HG03097 (cell line): ENCODE results near the gene RBFOX1.

Experiments
- ATAC-seq: cut with Tn5 transposase; IDR thresholded peaks from one replicate; pipeline ENCODE4 v1.9.1; 2021; ENCODE audit not compliant: unreplicated experiment, low FRiP score

RBFOX1 gene

DNA sequence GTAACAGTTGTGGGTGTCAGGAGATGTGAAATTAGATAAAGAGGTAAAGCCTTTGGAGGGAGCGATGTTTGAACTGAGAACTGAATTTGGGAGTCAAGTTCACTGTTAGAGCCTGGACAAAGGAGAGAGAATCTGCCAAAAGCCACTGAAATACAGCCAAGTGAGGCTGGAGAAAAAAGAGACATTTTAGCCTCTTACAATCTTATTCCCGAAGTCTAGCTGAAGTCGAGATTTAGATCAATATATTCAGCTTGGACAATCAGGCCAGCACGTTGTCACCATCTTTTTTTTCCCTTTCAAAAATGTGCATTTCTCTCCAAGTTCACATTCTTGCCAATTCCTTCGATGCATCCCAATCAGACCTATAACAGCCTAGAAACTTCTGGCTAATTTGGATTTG lies 312.2 kb downstream of the RBFOX1 start:
- ATAC-seq: no peak

- no peak for ATAC-seq
Observed at GRCh38 chr16:7646821-7647500, 314.3 kb downstream of the RBFOX1 start.

GRCh38 chr16:7650431-7650830 lies 317.8 kb downstream of the RBFOX1 start:
- ATAC-seq: no peak

- no peak for ATAC-seq
Observed at GRCh38 chr16:7651803-7652570, 319.3 kb downstream of the RBFOX1 start.

GRCh38 chr16:7653746-7654461 lies 321.3 kb downstream of the RBFOX1 start:
- no peak for ATAC-seq

GRCh38 chr16:7675628-7676027 lies 343.0 kb downstream of the RBFOX1 start:
- no peak for ATAC-seq

GRCh38 chr16:7680296-7680695 lies 347.7 kb downstream of the RBFOX1 start:
- no peak for ATAC-seq

DNA sequence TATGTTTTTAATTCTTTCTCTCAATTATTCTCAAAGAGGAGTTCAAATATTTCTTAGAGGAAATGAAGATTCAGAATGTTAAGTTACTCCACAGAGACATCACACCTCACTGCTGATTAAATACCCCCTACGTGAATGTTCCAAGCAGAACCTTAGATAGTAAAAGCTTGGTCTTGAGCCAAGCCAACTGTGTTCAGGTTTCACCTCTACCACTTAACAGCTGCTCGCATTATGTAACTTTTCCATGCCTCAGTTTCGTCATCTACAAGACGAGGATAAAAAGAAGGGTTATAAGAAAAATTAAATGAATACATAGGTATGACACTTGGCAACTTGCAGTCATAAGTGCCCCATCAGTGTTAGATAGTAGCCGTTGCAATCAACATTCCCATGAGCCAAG lies 356.2 kb downstream of the RBFOX1 start:
- ATAC-seq: no peak

DNA sequence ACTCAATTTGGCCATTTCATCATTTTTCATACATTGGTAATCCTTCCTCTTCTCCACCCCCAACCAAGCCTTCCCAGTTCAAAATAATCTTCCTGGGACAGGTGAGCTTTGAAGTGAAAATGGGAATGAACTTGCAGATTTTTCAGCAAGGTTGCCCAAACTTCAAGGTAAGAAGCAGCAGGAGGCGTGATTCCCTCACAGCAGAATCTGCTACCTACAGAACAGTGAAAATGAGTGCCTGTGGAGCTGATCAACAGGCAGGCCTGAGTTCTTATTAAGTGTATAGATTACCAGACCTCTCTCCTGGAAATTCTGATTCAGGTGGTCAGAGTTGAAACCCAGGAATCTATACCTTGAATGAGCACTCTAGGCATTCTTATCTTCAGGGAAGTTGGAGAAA lies 356.6 kb downstream of the RBFOX1 start:
- ATAC-seq: no peak

- ATAC-seq: no peak
Observed at GRCh38 chr16:7691533-7691932, 358.9 kb downstream of the RBFOX1 start.

DNA sequence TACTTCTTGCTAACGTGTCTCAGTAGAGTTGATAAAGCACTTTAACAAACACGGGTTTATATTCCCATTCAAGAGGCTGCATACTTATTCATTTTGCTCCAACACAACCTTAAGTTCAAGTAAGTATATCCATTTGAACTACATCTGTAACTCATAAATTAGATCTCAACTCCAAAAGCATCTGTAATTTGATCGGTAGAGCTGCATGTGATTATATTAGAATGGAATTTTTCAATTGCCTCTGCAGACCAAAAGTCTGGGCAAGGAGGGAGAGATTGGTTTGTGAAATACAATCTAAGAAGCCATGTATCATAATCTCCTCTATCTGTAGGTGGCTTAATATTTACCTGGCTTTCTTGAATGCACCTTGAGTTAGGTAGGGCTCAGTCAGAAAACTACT lies 371.0 kb downstream of the RBFOX1 start:
- no peak for ATAC-seq

DNA sequence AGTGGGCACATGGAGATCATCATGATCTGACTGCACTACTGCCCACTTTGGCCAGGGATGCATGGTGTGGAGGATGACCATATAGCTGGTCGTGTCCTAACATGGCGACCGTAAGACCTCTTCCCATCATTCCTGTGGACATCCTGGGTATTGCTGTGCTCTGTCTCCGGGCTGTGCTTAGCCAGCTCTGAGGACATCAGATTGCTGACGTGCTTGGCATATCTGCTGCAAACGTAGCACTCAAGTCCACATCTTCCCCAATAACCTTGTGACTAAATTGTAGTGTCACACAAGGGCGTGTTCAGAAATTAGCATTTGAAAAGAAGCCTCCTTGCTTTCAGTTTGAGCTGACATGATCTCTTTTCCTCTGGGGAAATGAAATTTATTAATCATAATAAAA lies 373.2 kb downstream of the RBFOX1 start:
- ATAC-seq: no peak

DNA sequence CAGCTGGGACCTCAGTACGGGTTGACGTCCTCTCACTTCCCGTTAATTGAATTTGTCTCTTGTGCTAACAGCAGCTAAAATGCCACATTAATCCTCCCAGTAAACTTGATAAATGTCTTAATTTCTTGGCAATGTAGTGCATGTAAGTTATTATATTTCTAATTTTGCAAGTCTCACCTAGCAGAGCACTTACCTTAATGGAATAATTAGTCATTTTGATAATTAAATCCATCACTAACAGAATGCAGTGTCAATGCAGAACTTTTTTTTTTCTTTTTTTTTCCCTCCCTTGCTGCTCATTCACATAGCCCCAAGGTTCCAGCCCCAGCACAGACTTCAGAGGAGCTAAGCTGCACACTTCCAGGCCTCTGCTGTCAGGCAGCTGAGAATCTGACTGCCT lies 376.5 kb downstream of the RBFOX1 start:
- no peak for ATAC-seq

- no peak for ATAC-seq
Observed at GRCh38 chr16:7713244-7713643, 380.6 kb downstream of the RBFOX1 start.

- ATAC-seq: no peak
Observed at GRCh38 chr16:7714775-7715174, 382.1 kb downstream of the RBFOX1 start.

GRCh38 chr16:7716660-7717550 lies 384.3 kb downstream of the RBFOX1 start:
- no peak for ATAC-seq

DNA sequence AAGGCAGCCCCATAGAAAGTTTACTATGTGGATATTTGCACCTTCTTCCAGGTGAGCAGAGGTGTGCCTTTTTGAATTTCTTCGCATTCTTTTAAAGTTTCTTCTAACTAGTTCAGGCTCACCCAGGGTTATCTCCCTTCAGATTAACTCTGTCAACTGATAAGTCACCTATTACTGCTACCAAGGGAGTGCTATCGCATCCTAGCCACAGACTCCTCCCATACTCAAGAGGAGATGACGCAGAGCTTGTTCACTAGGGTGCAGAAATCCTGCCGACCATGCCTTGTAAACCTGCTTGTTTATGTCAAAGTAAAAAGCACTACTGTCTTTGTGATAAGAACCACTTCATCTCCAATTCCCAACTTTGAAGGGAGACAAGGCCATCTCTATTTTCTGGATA lies 390.1 kb downstream of the RBFOX1 start:
- no peak for ATAC-seq

- ATAC-seq: no peak
Observed at GRCh38 chr16:7731141-7731540, 398.5 kb downstream of the RBFOX1 start.

- no peak for ATAC-seq
Observed at GRCh38 chr16:7736138-7736665, 403.6 kb downstream of the RBFOX1 start.

DNA sequence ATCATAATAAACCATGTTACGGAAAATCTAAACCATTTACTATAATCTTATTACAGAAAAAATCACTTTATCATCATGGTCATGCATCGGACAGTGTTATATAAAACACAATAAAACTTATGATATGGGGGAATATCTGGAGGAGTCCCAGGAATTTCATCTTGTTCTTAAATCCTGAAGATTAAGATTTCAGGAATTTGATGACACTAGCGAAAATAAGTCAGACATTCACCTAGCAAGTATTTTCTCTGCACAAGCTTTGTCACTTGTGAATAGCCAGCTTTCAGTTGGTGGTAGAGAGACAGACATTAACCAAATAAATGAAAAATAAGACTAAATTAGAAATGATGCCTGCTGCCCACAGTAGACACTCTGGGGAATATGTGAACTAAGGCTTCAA lies 410.0 kb downstream of the RBFOX1 start:
- ATAC-seq: no peak
